ENCODE results near the gene SSBP3. TPM values are rescaled to one million over a fixed set of nuclear protein-coding genes. Genes with fewer than 3 reads are reported as not detected.
A peak's percentile ranks its signal among the peaks of the same experiment; 100 is the strongest.
"Not testable (repeated sequence)": the region's sequence is repeated elsewhere in the genome, so short reads cannot be mapped to it uniquely, and the experiment has no call there.

SSBP3 gene
- total RNA-seq, 1 donor from 2014 or later = 161 TPM

DNA sequence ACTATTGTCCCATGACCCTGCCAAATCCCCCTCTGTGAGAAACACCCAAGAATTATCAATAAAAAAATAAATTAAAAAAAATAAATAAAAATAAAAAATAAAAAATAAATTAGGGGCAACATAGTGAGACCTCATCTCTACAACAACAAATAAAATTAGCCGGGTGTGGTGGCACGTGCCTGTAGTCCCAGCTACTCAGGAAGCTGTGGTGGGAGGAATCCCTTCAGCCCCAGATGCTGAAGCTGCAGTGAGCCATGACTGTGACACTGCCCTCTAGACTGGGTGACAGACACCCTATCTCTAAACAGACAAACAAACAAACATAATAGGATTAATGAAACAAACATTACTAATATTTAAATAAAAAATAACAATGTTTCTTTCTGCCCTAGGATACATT, 171.9 kb downstream of the SSBP3 start:
- Mint-ChIP-seq H3K27ac (no peak overlapping the region), H3K4me3 (ENCODE audit: low read depth) (no peak overlapping the region), H3K27me3 (no peaks in the 10 kb centered on the region), H3K9me3 (ENCODE audit: low read depth) (no peaks in the 10 kb centered on the region), H3K36me3 (ENCODE audit: insufficient read depth) (peaks cover 25% of the 10 kb centered on the region), H3K4me1 (ENCODE audit: low read depth) (no peaks in the 10 kb centered on the region)
- TF ChIP-seq CTCF (IDR thresholded peaks at IDR 0.05; ENCODE audit: unreplicated experiment) = no peak
- DNase-seq (ENCODE audit: low spot score, unreplicated experiment) = no peak

DNA sequence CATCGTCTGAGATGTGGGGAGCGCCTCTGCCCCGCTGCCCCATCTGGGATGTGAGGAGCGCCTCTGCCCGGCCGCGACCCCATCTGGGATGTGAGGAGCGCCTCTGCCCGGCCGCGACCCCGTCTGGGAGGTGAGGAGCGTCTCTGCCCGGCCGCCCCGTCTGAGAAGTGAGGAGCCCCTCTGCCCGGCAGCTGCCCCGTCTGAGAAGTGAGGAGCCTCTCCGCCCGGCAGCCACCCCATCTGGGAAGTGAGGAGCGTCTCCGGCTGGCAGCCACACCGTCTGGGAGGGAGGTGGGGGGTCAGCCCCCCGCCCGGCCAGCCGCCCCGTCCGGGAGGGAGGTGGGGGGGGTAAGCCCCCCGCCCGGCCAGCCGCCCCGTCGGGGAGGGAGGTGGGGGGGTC, 173.0 kb downstream of the SSBP3 start:
- not testable (repeated sequence) for H3K27me3 Mint-ChIP-seq; H3K27ac Mint-ChIP-seq; H3K9me3 Mint-ChIP-seq (ENCODE audit: low read depth); DNase-seq (ENCODE audit: low spot score, unreplicated experiment); H3K4me3 Mint-ChIP-seq (ENCODE audit: low read depth); H3K4me1 Mint-ChIP-seq (ENCODE audit: low read depth)
- H3K36me3 Mint-ChIP-seq (ENCODE audit: insufficient read depth) = peaks cover 30% of the 10 kb centered on the region

- no peaks in the 10 kb centered on the region for H3K9me3 Mint-ChIP-seq (ENCODE audit: low read depth)
- no peaks in the 10 kb centered on the region for H3K4me1 Mint-ChIP-seq (ENCODE audit: low read depth)
- peak overlapping the region; percentile 5 for H3K27ac Mint-ChIP-seq
- no peak for TF ChIP-seq CTCF (IDR thresholded peaks at IDR 0.05; ENCODE audit: unreplicated experiment)
- no peaks in the 10 kb centered on the region for H3K27me3 Mint-ChIP-seq
- peaks cover 24% of the 10 kb centered on the region for H3K36me3 Mint-ChIP-seq (ENCODE audit: insufficient read depth)
- H3K4me3 Mint-ChIP-seq (ENCODE audit: low read depth) = no peak overlapping the region
- no peak for DNase-seq (ENCODE audit: low spot score, unreplicated experiment)
Observed at GRCh38 chr1:54230507-54231339, 175.5 kb downstream of the SSBP3 start.

DNA sequence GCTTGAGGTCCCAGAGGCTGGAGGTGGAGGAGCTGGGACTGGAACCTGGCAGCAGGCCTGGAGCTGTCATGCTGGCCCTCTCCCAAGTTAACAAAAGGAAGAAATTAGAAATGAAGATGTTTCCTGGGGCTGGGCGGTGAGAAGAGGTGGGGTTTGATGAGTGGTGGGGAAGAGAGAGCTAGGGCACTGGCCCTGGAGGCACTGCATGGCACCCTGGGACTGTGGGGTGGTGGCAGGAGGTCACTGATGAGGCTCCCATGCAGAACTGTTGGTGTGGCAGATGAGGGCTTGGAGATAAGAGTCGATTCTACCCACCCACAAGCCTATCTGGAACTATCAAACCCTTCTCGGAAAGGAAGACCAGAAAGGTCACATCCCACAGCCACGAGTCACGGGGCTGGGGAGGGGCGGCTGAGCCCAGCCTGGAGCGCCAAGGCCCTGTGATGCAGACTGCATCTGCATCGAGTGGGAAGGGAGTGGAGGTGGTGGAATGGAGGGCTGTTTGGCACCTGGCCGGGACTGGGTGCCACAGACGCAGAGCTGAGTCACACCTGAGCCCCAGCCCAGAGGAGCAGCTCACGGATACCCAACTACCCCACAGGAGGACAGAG, 176.8 kb downstream of the SSBP3 start:
- Mint-ChIP-seq H3K36me3 (ENCODE audit: insufficient read depth) (peaks cover 27% of the 10 kb centered on the region), H3K4me1 (ENCODE audit: low read depth) (no peaks in the 10 kb centered on the region), H3K4me3 (ENCODE audit: low read depth) (no peak overlapping the region), H3K27me3 (no peaks in the 10 kb centered on the region), H3K9me3 (ENCODE audit: low read depth) (no peaks in the 10 kb centered on the region), H3K27ac (peak overlapping the region; percentile 80)
- no peak for DNase-seq (ENCODE audit: low spot score, unreplicated experiment)
- no peak for TF ChIP-seq CTCF (IDR thresholded peaks at IDR 0.05; ENCODE audit: unreplicated experiment)

GRCh38 chr1:54228638-54229079, 177.5 kb downstream of the SSBP3 start:
- no peak for DNase-seq (ENCODE audit: low spot score, unreplicated experiment)
- no peak for TF ChIP-seq CTCF (IDR thresholded peaks at IDR 0.05; ENCODE audit: unreplicated experiment)
- no peaks in the 10 kb centered on the region for H3K9me3 Mint-ChIP-seq (ENCODE audit: low read depth)
- peaks cover 25% of the 10 kb centered on the region for H3K36me3 Mint-ChIP-seq (ENCODE audit: insufficient read depth)
- H3K4me1 Mint-ChIP-seq (ENCODE audit: low read depth) = no peaks in the 10 kb centered on the region
- H3K27ac Mint-ChIP-seq = no peak overlapping the region
- H3K4me3 Mint-ChIP-seq (ENCODE audit: low read depth) = no peak overlapping the region
- H3K27me3 Mint-ChIP-seq = no peaks in the 10 kb centered on the region
